DND-41 (cell line): Measurements from ENCODE around the gene MACROD2.

Experiments
- CTCF ChIP-seq: IDR thresholded peaks from 2 replicates; pipeline ENCODE4 v1.5.1; 2012; ENCODE audit warnings: borderline replicate concordance, low read length, moderate library complexity, mild to moderate bottlenecking; ENCODE audit not compliant: poor library complexity, severe bottlenecking; ENCODE audit errors: extremely low read depth
- EZH2 ChIP-seq: IDR thresholded peaks from 3 replicates; pipeline ENCODE4 v1.6.1; 2012; ENCODE audit warnings: borderline replicate concordance, low read depth, mild to moderate bottlenecking, moderate library complexity, low read length, inconsistent platforms; ENCODE audit not compliant: severe bottlenecking

DNA sequence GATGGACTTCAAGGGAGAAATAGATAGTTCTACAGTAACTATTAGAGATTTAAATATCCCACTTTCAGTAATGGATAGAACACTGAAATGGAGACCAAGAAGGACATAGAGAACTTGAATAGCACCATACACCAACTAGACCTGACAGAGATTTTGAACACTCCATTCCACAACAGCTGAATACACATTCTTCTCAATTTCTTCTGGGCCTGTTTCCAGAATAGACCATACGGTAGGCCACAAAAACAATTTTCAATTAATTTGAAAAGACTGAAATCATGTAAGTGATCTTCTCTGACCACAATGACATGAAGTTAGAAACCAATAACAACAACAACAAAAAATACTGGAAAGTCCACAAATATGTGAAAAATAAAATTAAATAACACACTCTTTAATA, 1321.2 kb downstream of the MACROD2 start:
- TF ChIP-seq CTCF (no peak), EZH2 (no peak)
